Duodenal mucosa (tissue), 2 donors: Measurements from ENCODE around the gene MBP.

ENCODE experiments used
- H3K27ac ChIP-seq: one replicate; pipeline ENCODE4 v1.7.0; 2013; ENCODE audit warnings: low read depth, low read length
- H3K27me3 ChIP-seq, 2 donors: one replicate each; pipeline ENCODE4 v1.7.0; 2013; ENCODE audit warnings: low read length in 2 of 2, control low read depth in 1 of 2; ENCODE audit not compliant: insufficient read depth in 2 of 2, control insufficient read depth in 1 of 2
- H3K36me3 ChIP-seq, 2 donors: one replicate each; pipeline ENCODE4 v1.7.0; 2013; ENCODE audit warnings: low read length in 2 of 2, control low read depth in 1 of 2; ENCODE audit not compliant: insufficient read depth in 2 of 2, control insufficient read depth in 1 of 2
- H3K4me1 ChIP-seq, 2 donors: one replicate each; pipeline ENCODE4 v1.7.0; 2013; ENCODE audit warnings: low read length in 2 of 2, control low read depth in 1 of 2; ENCODE audit not compliant: insufficient read depth in 2 of 2, control insufficient read depth in 1 of 2
- H3K4me3 ChIP-seq, 2 donors: one replicate each; pipeline ENCODE4 v1.7.0; 2013; ENCODE audit warnings: low read length in 2 of 2, low read depth in 1 of 2
- H3K9ac ChIP-seq, 2 donors: one replicate each; pipeline ENCODE4 v1.7.0; 2013; ENCODE audit warnings: low read length in 2 of 2, low read depth in 1 of 2
- H3K9me3 ChIP-seq, 2 donors: one replicate each; pipeline ENCODE4 v1.7.0; 2013; ENCODE audit warnings: low read length in 2 of 2, control low read depth in 1 of 2; ENCODE audit not compliant: control insufficient read depth in 1 of 2

The MBP gene

GRCh38 chr18:76938619-76939018 lies 194.0 kb downstream of the MBP start:
- no peak overlapping the region for H3K9ac ChIP-seq
- no peak overlapping the region for H3K27ac ChIP-seq
- H3K4me3 ChIP-seq: no peak overlapping the region

GRCh38 chr18:76937597-76937996 lies 195.0 kb downstream of the MBP start:
- Histone ChIP-seq H3K27ac (no peak overlapping the region), H3K27me3 (no peaks in the 10 kb centered on the region), H3K9me3 (no peaks in the 10 kb centered on the region), H3K4me3 (no peak overlapping the region), H3K4me1 (no peaks in the 10 kb centered on the region), H3K9ac (no peak overlapping the region), H3K36me3 (peaks cover 10 to 59% of the 10 kb centered on the region in 2 donors)

More at GRCh38 chr18:76938619-76939018, 194.0 kb downstream of the MBP start:
- Histone ChIP-seq H3K4me1 (no peaks in the 10 kb centered on the region), H3K27me3 (no peaks in the 10 kb centered on the region), H3K9me3 (no peaks in the 10 kb centered on the region), H3K36me3 (peaks cover 10 to 56% of the 10 kb centered on the region in 2 donors)

- H3K27me3 ChIP-seq: no peaks in the 10 kb centered on the region
- H3K36me3 ChIP-seq: peaks cover 10 to 67% of the 10 kb centered on the region in 2 donors
- H3K4me3 ChIP-seq: no peak overlapping the region
- no peak overlapping the region for H3K27ac ChIP-seq
- no peaks in the 10 kb centered on the region for H3K4me1 ChIP-seq
- H3K9me3 ChIP-seq: no peaks in the 10 kb centered on the region
- no peak overlapping the region for H3K9ac ChIP-seq
Measured at GRCh38 chr18:76936877-76937276, 195.7 kb downstream of the MBP start.

GRCh38 chr18:76935722-76936337 lies 196.8 kb downstream of the MBP start:
- H3K9me3 ChIP-seq: no peaks in the 10 kb centered on the region
- H3K27me3 ChIP-seq: no peaks in the 10 kb centered on the region
- peaks cover 13 to 67% of the 10 kb centered on the region in 2 donors for H3K36me3 ChIP-seq

GRCh38 chr18:76932026-76932819 lies 200.4 kb downstream of the MBP start:
- H3K36me3 ChIP-seq: peaks cover 11 to 59% of the 10 kb centered on the region in 2 donors
- no peaks in the 10 kb centered on the region for H3K27me3 ChIP-seq
- no peak overlapping the region for H3K9ac ChIP-seq
- H3K4me1 ChIP-seq: no peaks in the 10 kb centered on the region
- no peak overlapping the region for H3K4me3 ChIP-seq
- no peak overlapping the region for H3K27ac ChIP-seq
- H3K9me3 ChIP-seq: no peaks in the 10 kb centered on the region

More at GRCh38 chr18:76935722-76936337, 196.8 kb downstream of the MBP start:
- no peak overlapping the region for H3K27ac ChIP-seq
- no peak overlapping the region for H3K9ac ChIP-seq
- H3K4me3 ChIP-seq: no peak overlapping the region
- H3K4me1 ChIP-seq: no peaks in the 10 kb centered on the region

- Histone ChIP-seq H3K27me3 (no peaks in the 10 kb centered on the region), H3K4me3 (no peak overlapping the region), H3K9ac (no peak overlapping the region), H3K27ac (no peak overlapping the region), H3K9me3 (no peaks in the 10 kb centered on the region), H3K4me1 (no peaks in the 10 kb centered on the region), H3K36me3 (peaks cover 16 to 58% of the 10 kb centered on the region in 2 donors)
Measured at GRCh38 chr18:76931171-76931570, 201.4 kb downstream of the MBP start.
